HG02678 (cell line): ENCODE data around the gene INPPL1.
"Not testable (repeated sequence)": the region's sequence is repeated elsewhere in the genome, so short reads cannot be mapped to it uniquely, and the experiment has no call there.

Experiments used
- ATAC-seq: cut with Tn5 transposase; IDR thresholded peaks from one replicate; pipeline ENCODE4 v1.9.1; 2021; ENCODE audit warnings: mild to moderate bottlenecking, moderate library complexity; ENCODE audit not compliant: unreplicated experiment

INPPL1 gene

DNA sequence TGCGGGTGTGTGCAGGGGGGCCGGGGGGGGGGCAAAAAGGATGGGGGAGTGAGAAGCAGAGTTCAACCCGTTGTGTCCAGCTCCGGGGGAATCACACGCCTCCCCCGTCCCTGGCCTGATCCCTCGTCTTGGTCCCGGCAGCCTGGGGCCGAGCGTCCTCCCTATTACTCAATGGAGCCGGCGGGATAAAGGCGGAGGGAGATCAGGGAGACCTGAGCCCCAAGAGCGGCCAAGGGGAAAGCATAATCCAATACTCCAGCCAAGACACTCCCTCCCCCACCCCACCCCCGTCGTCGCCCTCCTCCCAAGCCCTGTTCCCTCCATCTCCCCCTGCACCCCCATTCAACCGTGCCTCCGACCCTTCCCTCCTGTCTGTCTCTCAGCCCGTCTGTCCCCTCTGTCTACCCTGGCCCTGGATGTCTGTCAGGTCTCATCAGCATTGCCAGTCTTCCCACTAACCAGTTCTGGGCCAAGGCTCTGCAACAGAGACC is 16.8 kb downstream of the INPPL1 start:
- no peak for ATAC-seq

GRCh38 chr11:72242141-72242540 is 17.6 kb downstream of the INPPL1 start:
- no peak for ATAC-seq

GRCh38 chr11:72243173-72244059 is 18.8 kb downstream of the INPPL1 start:
- ATAC-seq, result no peak

GRCh38 chr11:72244060-72244360 is 19.4 kb downstream of the INPPL1 start, which contains the start of gene PHOX2A:
Gene PHOX2A (minus strand): TSS chr11:72244176. CDS start chr11:72244004, 172 bp downstream.
- ATAC-seq, result no peak

DNA sequence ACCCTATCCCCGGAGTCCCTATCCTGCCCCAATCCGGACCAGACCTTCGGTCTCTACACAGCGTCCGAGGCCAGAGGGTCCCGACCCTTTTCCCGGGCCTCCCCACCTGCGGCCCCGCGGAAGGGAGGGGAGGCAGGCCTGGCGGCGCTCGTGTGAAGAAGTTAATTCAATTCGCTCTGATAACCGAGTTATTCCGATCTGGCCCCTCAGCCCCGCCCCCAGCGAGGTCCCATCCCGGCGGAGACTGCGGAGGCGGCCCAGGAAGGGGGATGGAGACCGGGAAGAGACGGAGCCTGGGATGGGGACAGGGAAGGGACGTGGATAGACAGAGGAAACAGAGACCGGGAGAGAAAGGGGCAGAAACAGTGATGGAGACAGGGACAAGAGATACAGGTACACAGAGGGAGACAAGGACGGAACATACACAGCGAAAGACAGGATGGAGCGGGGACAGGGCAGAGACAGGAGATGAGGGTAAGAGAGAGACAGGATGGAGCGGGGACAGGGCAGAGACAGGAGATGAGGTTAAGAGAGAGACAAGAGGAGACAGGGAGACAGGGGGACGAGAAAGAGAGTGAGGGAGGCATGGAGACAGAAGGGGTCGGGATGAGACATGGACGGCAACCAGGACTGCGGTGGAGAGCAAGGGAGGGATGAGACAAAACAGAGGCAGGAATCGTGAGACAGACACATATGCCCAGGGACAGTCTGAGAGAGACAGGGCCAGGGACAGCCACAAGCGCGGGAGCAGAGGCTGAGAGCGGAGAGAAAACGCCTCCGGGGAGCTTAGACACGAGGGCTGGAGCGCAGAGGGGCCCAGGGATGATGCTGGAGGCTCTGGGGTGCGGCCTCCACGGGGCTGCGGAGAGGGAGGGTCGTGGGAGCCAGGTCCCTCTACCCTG is 20.0 kb downstream of the INPPL1 start:
- ATAC-seq, result no peak

GRCh38 chr11:72245263-72245816 is 20.8 kb downstream of the INPPL1 start:
- no peak for ATAC-seq

- ATAC-seq, result no peak
Observed at GRCh38 chr11:72247584-72247983, 23.0 kb downstream of the INPPL1 start.

DNA sequence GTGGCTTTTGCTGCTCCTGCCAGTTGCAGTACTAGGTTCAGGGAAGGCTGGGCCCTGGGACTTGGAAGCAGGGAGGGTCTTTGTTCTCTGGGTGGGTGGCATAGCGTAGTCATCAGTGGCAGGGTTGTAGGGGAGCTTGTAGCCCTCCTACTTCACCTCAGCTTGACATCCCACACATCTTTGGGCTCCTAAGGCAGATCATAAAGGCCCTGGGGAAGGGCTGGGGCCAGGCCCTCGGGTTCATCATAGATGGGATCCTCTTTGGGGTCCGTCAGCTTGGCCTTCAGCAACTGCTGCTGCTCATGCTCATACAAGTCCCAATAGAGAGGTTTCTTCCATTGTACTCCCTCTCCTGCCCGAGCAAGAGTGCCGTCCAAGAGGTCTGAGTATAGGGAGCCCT is 25.4 kb downstream of the INPPL1 start:
- ATAC-seq, result no peak

- no peak for ATAC-seq
Observed at GRCh38 chr11:72250661-72251464, 26.3 kb downstream of the INPPL1 start.

DNA sequence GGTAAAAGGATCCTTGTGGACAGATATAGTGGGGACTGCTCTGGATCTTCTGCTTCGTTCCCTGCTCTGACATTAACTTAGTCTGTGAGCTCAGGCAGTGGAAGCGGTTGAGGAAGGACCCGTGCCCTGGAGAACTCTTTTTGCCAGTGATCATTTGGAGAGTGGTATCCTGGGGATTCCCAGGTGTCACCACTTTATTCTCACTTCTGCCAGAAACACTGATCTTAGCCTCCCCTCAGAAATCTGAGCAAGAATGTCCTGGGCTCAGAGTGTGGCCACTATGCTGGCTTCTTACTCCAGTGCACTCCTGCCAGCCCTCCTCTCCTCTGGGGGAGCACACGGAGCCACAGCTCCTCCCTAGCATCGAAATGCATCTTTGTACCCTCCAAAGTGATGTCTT is 27.0 kb downstream of the INPPL1 start:
- no peak for ATAC-seq

DNA sequence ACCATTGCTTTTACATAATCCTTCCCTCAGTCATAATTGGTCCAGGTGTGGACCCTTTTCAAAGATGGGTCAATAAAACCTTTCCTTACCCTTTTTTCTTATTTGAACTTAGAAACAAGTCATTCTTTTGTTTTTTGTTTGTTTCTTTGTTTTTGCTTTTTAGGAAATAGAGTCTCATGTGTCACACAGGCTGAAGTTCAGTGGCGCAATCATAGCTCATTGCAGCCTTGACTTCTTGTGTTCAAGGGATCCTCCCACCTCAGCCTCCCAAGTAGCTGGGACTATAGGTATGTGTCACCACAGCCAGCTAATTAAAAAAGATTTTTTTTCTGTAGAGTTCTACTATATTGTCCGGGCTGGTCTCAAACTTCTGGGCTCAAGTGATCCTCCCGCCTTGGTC is 28.8 kb downstream of the INPPL1 start:
- ATAC-seq, result no peak

GRCh38 chr11:72254299-72254993 is 29.9 kb downstream of the INPPL1 start:
- ATAC-seq, result no peak

DNA sequence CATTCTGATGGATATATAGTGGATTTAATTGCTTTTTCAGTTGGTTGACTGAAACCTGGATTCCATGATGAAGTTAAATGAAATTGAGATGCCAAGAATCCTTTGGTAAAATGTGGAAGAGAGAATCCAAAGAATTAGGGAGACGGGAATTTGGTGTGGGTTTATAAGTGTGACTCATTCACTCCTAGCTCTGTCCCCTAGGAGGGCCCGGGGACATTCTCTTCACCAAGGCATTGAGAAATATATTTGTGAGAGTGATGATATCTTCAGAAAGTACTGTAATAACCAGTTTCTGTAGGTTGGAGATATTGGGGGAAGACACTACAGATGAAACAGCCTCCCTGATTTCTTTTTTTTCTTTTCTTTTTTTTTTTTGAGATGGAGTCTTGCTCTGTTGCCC is 33.0 kb downstream of the INPPL1 start:
- no peak for ATAC-seq

DNA sequence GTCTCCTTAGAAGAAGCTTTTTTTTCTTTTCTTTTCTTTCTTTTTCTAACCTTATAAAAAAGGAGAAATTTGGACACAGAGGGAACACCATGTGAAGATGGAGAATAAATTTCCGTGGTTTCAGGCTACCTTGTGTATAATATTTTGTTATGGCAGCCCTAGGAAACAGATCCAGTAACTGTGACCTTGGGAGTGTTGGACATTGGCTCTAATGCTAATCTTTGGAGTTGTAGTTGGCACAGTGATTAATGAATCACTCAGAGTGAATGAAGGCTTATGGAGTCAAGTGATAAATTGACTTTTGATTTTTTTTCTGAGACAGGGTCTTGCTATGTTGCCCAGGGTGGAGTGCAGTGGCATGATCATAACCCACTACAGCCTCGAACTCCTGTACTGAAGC is 34.9 kb downstream of the INPPL1 start:
- no peak for ATAC-seq

- no peak for ATAC-seq
Observed at GRCh38 chr11:72260574-72260973, 36.0 kb downstream of the INPPL1 start.

DNA sequence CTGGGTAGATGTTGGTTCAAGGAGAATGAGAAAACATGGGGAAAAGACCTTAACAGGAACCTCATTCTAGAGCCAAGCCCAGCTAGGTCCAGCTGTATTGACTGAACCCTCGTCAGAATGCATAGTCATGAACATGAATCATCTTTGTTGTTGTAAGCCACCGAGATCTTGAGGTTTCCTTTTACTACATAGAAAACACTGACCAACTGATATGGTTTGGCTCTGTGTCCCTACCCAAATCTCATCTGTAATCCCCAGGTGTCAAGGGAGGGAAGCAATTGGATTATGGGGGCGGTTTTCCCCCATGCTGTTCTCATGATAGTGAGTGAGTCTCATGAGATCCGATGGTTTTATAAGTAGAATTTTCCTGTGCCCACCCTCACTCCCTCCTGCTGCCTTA is 38.8 kb downstream of the INPPL1 start:
- no peak for ATAC-seq

GRCh38 chr11:72265951-72266350 is 41.4 kb downstream of the INPPL1 start:
- no peak for ATAC-seq

DNA sequence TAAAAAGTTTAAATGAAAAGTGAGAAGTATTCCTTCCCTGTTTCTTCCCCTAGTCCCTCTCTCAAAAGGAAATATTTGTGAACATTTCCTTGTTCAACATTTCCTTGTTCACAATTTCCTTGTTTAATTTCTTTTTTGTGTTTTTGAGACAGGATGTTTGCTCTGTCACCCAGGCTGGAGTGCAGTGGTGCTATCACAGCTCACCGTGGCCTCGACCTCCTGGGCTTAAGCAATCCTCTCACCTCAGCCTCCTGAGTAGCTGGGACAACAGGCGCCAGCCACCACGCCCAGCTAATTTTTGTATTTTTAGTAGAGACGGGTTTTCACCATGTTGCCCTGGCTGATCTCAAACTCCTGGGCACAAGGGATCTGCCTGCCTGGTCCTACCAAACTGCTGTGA is 42.4 kb downstream of the INPPL1 start:
- ATAC-seq, result not testable (repeated sequence)

DNA sequence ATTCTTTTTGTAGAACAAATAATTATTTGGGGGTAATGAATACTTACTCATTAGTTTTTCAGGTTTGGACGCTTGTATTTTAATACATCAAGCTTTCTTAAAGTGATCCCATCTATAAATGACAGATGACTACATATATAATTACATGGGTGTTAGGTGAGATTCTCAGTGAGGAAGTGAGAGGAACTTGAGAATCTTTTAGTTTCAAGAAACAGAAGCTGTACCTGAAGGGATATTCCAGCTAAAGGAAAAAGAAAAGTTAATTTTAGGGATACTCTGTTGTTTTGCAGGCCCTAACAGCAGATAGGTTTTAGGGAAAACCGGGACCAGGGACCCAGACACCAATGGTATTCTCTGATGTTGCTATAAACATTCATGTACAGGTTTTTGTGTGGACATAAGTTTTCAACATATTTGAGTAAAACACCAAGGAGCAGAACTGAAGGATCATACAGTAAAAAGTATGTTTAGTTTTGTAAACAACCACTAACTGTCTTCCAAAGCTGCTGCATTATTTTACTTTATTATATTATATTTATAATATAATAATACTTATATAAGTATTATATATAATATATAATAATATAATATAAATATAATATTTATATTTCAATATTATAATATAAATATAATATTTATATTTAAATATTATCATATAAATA is 43.5 kb downstream of the INPPL1 start:
- no peak for ATAC-seq

DNA sequence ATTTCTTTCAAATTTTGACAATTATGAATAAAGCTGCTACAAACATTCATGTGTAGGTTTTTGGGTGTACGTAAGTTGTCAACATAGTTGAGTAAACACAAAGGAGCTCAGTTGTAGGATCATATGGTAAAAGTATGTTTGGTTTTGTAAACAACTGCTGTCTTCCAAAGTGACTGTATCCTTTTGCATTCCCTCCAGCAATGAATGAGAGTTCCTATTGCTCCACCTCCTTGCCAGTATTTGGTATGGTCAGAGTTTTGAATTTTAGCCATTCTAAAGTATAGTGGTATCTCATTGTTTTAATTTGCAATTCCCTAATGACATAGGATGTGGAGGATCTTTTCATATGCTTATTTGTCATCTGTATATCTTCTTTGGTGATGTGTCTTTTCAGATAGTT is 47.4 kb downstream of the INPPL1 start:
- no peak for ATAC-seq
